GM12878 (cell line): ENCODE data around the gene OR2L13. TPM values are rescaled to one million over a fixed set of nuclear protein-coding genes. Genes with fewer than 3 reads are reported as not detected.

Experiments used
- ATAC-seq: fragments of 200-7000 bp; cut with Tn5 transposase; 3 replicates; pipeline ENCODE4 v1.9.1; 2020; ENCODE audit warnings: mild to moderate bottlenecking, moderate library complexity
- BruUV-seq: library from RNA; stranded (reverse); fragments of 400-500 nt; replicated peaks from 2 replicates; lab custom pipeline; 2021; lab: Mats Ljungman, UMichigan
- CTCF ChIA-PET: fragments of 300-600 bp; sonication (Branson Sonifier 250); formaldehyde crosslinking; extraction: SDS; loops from one replicate; lab custom pipeline; 2021; ENCODE audit warnings: inconsistent platforms; lab: Yijun Ruan, JAX
- POLR2A ChIA-PET: fragments of 350-600 bp; formaldehyde crosslinking; extraction: SDS; loops from one replicate; lab custom pipeline; 2021; ENCODE audit warnings: inconsistent platforms; lab: Charles Lee
- RAD21 ChIA-PET: fragments of 300-600 bp; sonication (Branson Sonifier 250); formaldehyde crosslinking; loops from one replicate; lab custom pipeline; 2023; ENCODE audit warnings: antibody characterized with exemption; ENCODE audit not compliant: unreplicated experiment; lab: Charles Lee
- SMC1A ChIA-PET: fragments of 300-600 bp; sonication (Branson Sonifier 250); formaldehyde crosslinking; loops from one replicate; lab custom pipeline; 2023; ENCODE audit not compliant: unreplicated experiment, uncharacterized antibody; lab: Charles Lee
- DNase-seq: peaks from one replicate; pipeline ENCODE4 v3.0.0-alpha.2; 2011; ENCODE audit warnings: low read depth, low spot score
- FAIRE-seq: peaks from 3 replicates; lab custom pipeline; 2011; peaks lifted over from hg19 to GRCh38; lab: Jason Lieb, UNC
- H2AFZ ChIP-seq: 2 replicates; pipeline ENCODE4 v1.6.0; 2011; ENCODE audit warnings: low read depth, low read length, control low read depth; ENCODE audit not compliant: control insufficient read depth
- H3K27ac ChIP-seq: 2 replicates; pipeline ENCODE4 v1.5.1; 2011; ENCODE audit warnings: control low read depth; ENCODE audit not compliant: control insufficient read depth, insufficient read depth
- H3K27me3 ChIP-seq, 2 experiments: replicated peaks in 1 of 2; 2 replicates each; pipeline versions ENCODE4 v1.6.0 to v1.6.1; 2011; ENCODE audit warnings: low read length in 1 of 2; ENCODE audit not compliant: control insufficient read depth in 2 of 2, insufficient read depth in 2 of 2
- H3K36me3 ChIP-seq, 2 experiments: 2 replicates each; pipeline ENCODE4 v1.5.1; 2011; ENCODE audit warnings: low read length in 1 of 2; ENCODE audit not compliant: control insufficient read depth in 2 of 2, insufficient read depth in 2 of 2
- H3K4me1 ChIP-seq: 2 replicates; pipeline ENCODE4 v1.6.1; 2011; ENCODE audit warnings: mild to moderate bottlenecking, low read length, moderate library complexity, mixed read lengths; ENCODE audit not compliant: control insufficient read depth, insufficient read depth
- H3K4me2 ChIP-seq: 2 replicates; pipeline ENCODE4 v1.6.0; 2011; ENCODE audit warnings: control low read depth; ENCODE audit not compliant: control insufficient read depth, insufficient read depth
- H3K4me3 ChIP-seq: fragments of 200-600 bp; sonication (generic); 2 replicates; pipeline ENCODE4 v1.5.1; 2016
- H3K79me2 ChIP-seq: 2 replicates; pipeline ENCODE4 v1.6.0; 2011; ENCODE audit warnings: low read length; ENCODE audit not compliant: control insufficient read depth, insufficient read depth
- H3K9ac ChIP-seq: 2 replicates; pipeline ENCODE4 v1.8.0; 2011; ENCODE audit warnings: low read length, control low read depth, mixed read lengths; ENCODE audit not compliant: control insufficient read depth, insufficient read depth
- H3K9me3 ChIP-seq: replicated peaks from 3 replicates; pipeline ENCODE4 v1.5.1; 2011; ENCODE audit warnings: mild to moderate bottlenecking, low read length; ENCODE audit not compliant: control insufficient read depth, insufficient read depth
- H4K20me1 ChIP-seq: 2 replicates; pipeline ENCODE4 v1.6.0; 2011; ENCODE audit not compliant: control insufficient read depth, insufficient read depth
- ATF2 ChIP-seq: IDR thresholded peaks from 2 replicates; pipeline ENCODE4 v1.6.1; 2012; ENCODE audit warnings: low read length, inconsistent platforms
- CHD1 ChIP-seq: IDR thresholded peaks from 2 replicates; pipeline ENCODE4 v1.6.1; 2012; ENCODE audit warnings: low read depth, low read length, improper control_type of control experiment
- FOS ChIP-seq: IDR thresholded peaks from 3 replicates; pipeline ENCODE4 v1.6.1; 2011; ENCODE audit warnings: borderline replicate concordance; ENCODE audit not compliant: insufficient read length; ENCODE audit errors: extremely low read depth
- HDAC6 ChIP-seq: fragments of 200-600 bp; sonication (generic); IDR thresholded peaks from one replicate; pipeline ENCODE4 v1.8.0; 2017; ENCODE audit warnings: antibody characterized with exemption; ENCODE audit not compliant: unreplicated experiment
- HDGF ChIP-seq: fragments of 450-650 bp; IDR thresholded peaks from 2 replicates; pipeline ENCODE4 v1.6.1; 2016; ENCODE audit warnings: antibody characterized with exemption
- IRF5 ChIP-seq: fragments of 450-650 bp; IDR thresholded peaks from 2 replicates; pipeline ENCODE4 v1.6.1; 2017; ENCODE audit warnings: borderline replicate concordance
- MTA2 ChIP-seq: fragments of 450-650 bp; IDR thresholded peaks from 2 replicates; pipeline ENCODE4 v1.6.1; 2016; ENCODE audit warnings: low read depth, mild to moderate bottlenecking, moderate library complexity
- NR2F1 ChIP-seq: fragments of 450-650 bp; conservative IDR thresholded peaks from 2 replicates; pipeline ENCODE4 v1.6.1; 2017; ENCODE audit warnings: mild to moderate bottlenecking
- PAX5 ChIP-seq: IDR thresholded peaks from 2 replicates; pipeline ENCODE4 v1.6.1; 2011; ENCODE audit warnings: low read depth, low read length, borderline replicate concordance
- PAX8 ChIP-seq: fragments of 450-650 bp; IDR thresholded peaks from 2 replicates; pipeline ENCODE4 v1.6.1; 2017; ENCODE audit warnings: mild to moderate bottlenecking, moderate library complexity
- PKNOX1 ChIP-seq: fragments of 450-650 bp; IDR thresholded peaks from 2 replicates; pipeline ENCODE4 v1.6.1; 2016; ENCODE audit warnings: mild to moderate bottlenecking
- RB1 ChIP-seq: fragments of 450-650 bp; formaldehyde crosslinking; IDR thresholded peaks from 2 replicates; pipeline ENCODE4 v1.6.1; 2017; ENCODE audit warnings: mild to moderate bottlenecking, borderline replicate concordance
- YY1 ChIP-seq: IDR thresholded peaks from 2 replicates; pipeline ENCODE4 v1.6.1; 2011; ENCODE audit warnings: low read depth, mild to moderate bottlenecking, low read length
- ZBTB33 ChIP-seq: fragments of 450-650 bp; IDR thresholded peaks from 2 replicates; pipeline ENCODE4 v1.6.1; 2017; ENCODE audit warnings: mild to moderate bottlenecking
- ZBTB4 ChIP-seq: fragments of 450-650 bp; formaldehyde crosslinking; IDR thresholded peaks from 2 replicates; pipeline ENCODE4 v1.4.0; 2022; ENCODE audit warnings: mild to moderate bottlenecking, moderate library complexity
- ZNF24 ChIP-seq: fragments of 450-650 bp; IDR thresholded peaks from 2 replicates; pipeline ENCODE4 v1.6.1; 2017; ENCODE audit warnings: antibody characterized with exemption, mild to moderate bottlenecking
- ZNF274 ChIP-seq: IDR thresholded peaks from one replicate; pipeline ENCODE4 v1.8.0; 2011; ENCODE audit not compliant: insufficient read length, insufficient read depth
- ZSCAN29 ChIP-seq: fragments of 450-650 bp; IDR thresholded peaks from 2 replicates; pipeline ENCODE4 v1.6.1; 2017; ENCODE audit warnings: mild to moderate bottlenecking, moderate library complexity
- WGBS: methylation state at CpG from one replicate; pipeline ENCODE4 v1.1.6; 2016; ENCODE audit warnings: low lambda C conversion rate; ENCODE audit not compliant: insufficient replicate concordance, insufficient coverage; ENCODE audit errors: missing lambda C conversion rate; 5-methylcytosine and 5-hydroxymethylcytosine counted together
- in situ Hi-C: fragments of 300-500 bp; cut with MboI; formaldehyde crosslinking; loops from 9 replicates; pipeline ENCODE4 v1.14.3; 2018; ENCODE audit warnings: mixed read lengths
- intact Hi-C: fragments of 100-400 bp; cut with micrococcal nuclease; formaldehyde crosslinking; loops from one replicate; pipeline ENCODE4 v1.14.2; 2022; ENCODE audit not compliant: unreplicated experiment
- polyA plus RNA-seq, 11 experiments: library from polyadenylated mRNA; depleted of rRNA in 4 of 11; unstranded in 6 of 11; stranded (reverse) in 5 of 11; fragments of >200 nt; fragmentation: Nextera tagmentation in 4 of 11; fragmentation: Illumina TruSeq in 1 of 11; extraction: Ambion mirVana in 4 of 11; extraction: Trizol in 1 of 11; gene quantifications; 1 replicate in 1 of 11; 2 replicates in 10 of 11; pipeline versions ENCODE4 v1.2.1 to v1.2.3, GENCODE V29; 2011 to 2016; ENCODE audit warnings: inconsistent platforms in 2 of 11, missing spikeins in 2 of 11, low read depth in 1 of 11
- total RNA-seq, 4 experiments: library from RNA; depleted of rRNA in 3 of 4; stranded (reverse); fragments of >200 nt in 3 of 4; fragmentation: Illumina TruSeq in 1 of 4; extraction: Trizol in 1 of 4; gene quantifications; 2 replicates each; pipeline versions ENCODE4 v1.2.1 to v1.2.3, GENCODE V29; 2013 to 2021

The OR2L13 gene
- total and polyA plus RNA-seq, 10 of the 15 experiments (the other 5 are each of a cell fraction or from before 2014, with no cell fraction given), result not detected

GRCh38 chr1:248055261-248055660, 39.7 kb upstream of the OR2L13 start:
- no peak overlapping the region for H3K27ac ChIP-seq
- in situ Hi-C loops (no loop called here), intact Hi-C loops (no loop called here)
- no peaks in the 10 kb centered on the region for H3K9me3 ChIP-seq
- no peaks in the 10 kb centered on the region for H3K36me3 ChIP-seq
- no peak overlapping the region for H3K4me3 ChIP-seq
- no peaks in the 10 kb centered on the region for H3K79me2 ChIP-seq
- SMC1A ChIA-PET, result no interaction called here
- no TSS peak for BruUV-seq
- CTCF ChIA-PET, result no interaction called here
- ATAC-seq (no peak), FAIRE-seq (no peak), DNase-seq (no peak)
- 0% methylated on average over 2 of the region's 2 CpGs for WGBS
- H3K4me1 ChIP-seq, result no peaks in the 10 kb centered on the region
- H4K20me1 ChIP-seq, result no peaks in the 10 kb centered on the region
- H3K27me3 ChIP-seq, result no peaks in the 10 kb centered on the region
- H2AFZ ChIP-seq, result no peak overlapping the region
- POLR2A ChIA-PET, result no interaction called here
- RAD21 ChIA-PET, result no interaction called here
- no peak overlapping the region for H3K9ac ChIP-seq
- H3K4me2 ChIP-seq, result no peak overlapping the region
- TF ChIP-seq ZBTB33 (no peak), MTA2 (no peak), PAX5 (no peak), ATF2 (no peak), ZNF24 (no peak), ZNF274 (no peak), HDAC6 (no peak), RB1 (no peak), ZBTB4 (CRISPR knock-in tag) (no peak), PAX8 (no peak), CHD1 (no peak), FOS (no peak), IRF5 (no peak), YY1 (no peak), NR2F1 (no peak), ZSCAN29 (no peak), HDGF (no peak), PKNOX1 (no peak)
